SK-N-SH treated with all-trans-retinoic acid at 6 μM for 48 hours (cell line): ENCODE measurements around the gene MAP7D2.

Source experiments
- ATAC-seq: fragments of 200-7000 bp; cut with Tn5 transposase; 3 replicates; pipeline ENCODE4 v1.9.1; 2020; ENCODE audit warnings: mild to moderate bottlenecking, moderate library complexity
- ARNTL ChIP-seq: fragments of 450-650 bp; formaldehyde crosslinking; IDR thresholded peaks from 2 replicates; pipeline ENCODE4 v1.5.0; 2020; ENCODE audit warnings: low read depth, mild to moderate bottlenecking, moderate library complexity, borderline replicate concordance
- BACH2 ChIP-seq: fragments of 250-450 bp; sonication (Bioruptor Pico); IDR thresholded peaks from 2 replicates; pipeline ENCODE4 v1.9.0; 2021; ENCODE audit warnings: mild to moderate bottlenecking, borderline replicate concordance
- CSDC2 ChIP-seq: fragments of 250-450 bp; sonication (Bioruptor Pico); IDR thresholded peaks from 2 replicates; pipeline ENCODE4 v1.5.0; 2020; ENCODE audit warnings: mild to moderate bottlenecking, moderate library complexity
- ESRRG ChIP-seq: fragments of 250-450 bp; sonication (Bioruptor Pico); IDR thresholded peaks from 2 replicates; pipeline ENCODE4 v1.6.1; 2021; ENCODE audit warnings: mild to moderate bottlenecking
- GLIS3 ChIP-seq: fragments of 250-450 bp; sonication (Bioruptor Pico); IDR thresholded peaks from 2 replicates; pipeline ENCODE4 v1.5.0; 2020; ENCODE audit warnings: mild to moderate bottlenecking, moderate library complexity
- ISL1 ChIP-seq: fragments of 250-450 bp; sonication (Bioruptor Pico); IDR thresholded peaks from 2 replicates; pipeline ENCODE4 v2.1.2; 2022; ENCODE audit warnings: mild to moderate bottlenecking, moderate library complexity
- OSR1 ChIP-seq: fragments of 250-450 bp; sonication (Bioruptor Pico); IDR thresholded peaks from 2 replicates; pipeline ENCODE4 v1.8.0; 2022; ENCODE audit warnings: moderate library complexity, mild to moderate bottlenecking, inconsistent platforms
- PPARA ChIP-seq: fragments of 250-450 bp; sonication (Bioruptor Pico); IDR thresholded peaks from 2 replicates; pipeline ENCODE4 v1.5.0; 2020; ENCODE audit warnings: mild to moderate bottlenecking, borderline replicate concordance
- RARB ChIP-seq: fragments of 250-450 bp; sonication (Bioruptor Pico); IDR thresholded peaks from 2 replicates; pipeline ENCODE4 v1.8.0; 2021; ENCODE audit warnings: mild to moderate bottlenecking, moderate library complexity
- SNAI2 ChIP-seq: fragments of 250-450 bp; sonication (Bioruptor Pico); IDR thresholded peaks from 2 replicates; pipeline ENCODE4 v1.5.0; 2020; ENCODE audit warnings: mild to moderate bottlenecking, moderate library complexity
- TCF4 ChIP-seq: fragments of 250-450 bp; sonication (Bioruptor Pico); IDR thresholded peaks from 2 replicates; pipeline ENCODE4 v1.8.0; 2021; ENCODE audit warnings: mild to moderate bottlenecking, moderate library complexity, borderline replicate concordance
- TOX ChIP-seq: fragments of 250-450 bp; sonication (Bioruptor Pico); IDR thresholded peaks from 2 replicates; pipeline ENCODE4 v1.8.0; 2021; ENCODE audit warnings: mild to moderate bottlenecking, moderate library complexity, borderline replicate concordance
- ZC3H10 ChIP-seq: fragments of 250-450 bp; sonication (Bioruptor Pico); IDR thresholded peaks from 2 replicates; pipeline ENCODE4 v1.5.1; 2021; ENCODE audit warnings: mild to moderate bottlenecking, moderate library complexity
- ZFP3 ChIP-seq: fragments of 250-450 bp; sonication (Bioruptor Pico); IDR thresholded peaks from 2 replicates; pipeline ENCODE4 v1.5.0; 2020; ENCODE audit warnings: mild to moderate bottlenecking, moderate library complexity
- ZFP30 ChIP-seq: fragments of 450-650 bp; formaldehyde crosslinking; IDR thresholded peaks from 2 replicates; pipeline ENCODE4 v1.5.0; 2022; ENCODE audit warnings: mild to moderate bottlenecking, moderate library complexity
- ZNF70 ChIP-seq: fragments of 450-650 bp; formaldehyde crosslinking; IDR thresholded peaks from 2 replicates; pipeline ENCODE4 v1.5.0; 2020; ENCODE audit warnings: mild to moderate bottlenecking, moderate library complexity
- ZNF8 ChIP-seq: fragments of 450-650 bp; formaldehyde crosslinking; IDR thresholded peaks from 2 replicates; pipeline ENCODE4 v1.5.0; 2020; ENCODE audit warnings: mild to moderate bottlenecking, moderate library complexity
- TF ChIP-seq, protein P1 (sequence below): fragments of 250-450 bp; sonication (Bioruptor Pico); IDR thresholded peaks from 2 replicates; pipeline ENCODE4 v1.5.0; 2020; ENCODE audit warnings: mild to moderate bottlenecking, moderate library complexity
- TF ChIP-seq, protein P2 (sequence below): fragments of 250-450 bp; sonication (Bioruptor Pico); IDR thresholded peaks from 2 replicates; pipeline ENCODE4 v1.8.0; 2020; ENCODE audit warnings: mild to moderate bottlenecking, moderate library complexity, borderline replicate concordance
- TF ChIP-seq, protein P3 (sequence below): fragments of 250-450 bp; sonication (Bioruptor Pico); IDR thresholded peaks from 2 replicates; pipeline ENCODE4 v1.5.1; 2020; ENCODE audit warnings: low read depth, mild to moderate bottlenecking, moderate library complexity
- TF ChIP-seq, protein P4 (sequence below): fragments of 250-450 bp; sonication (Bioruptor Pico); IDR thresholded peaks from 2 replicates; pipeline ENCODE4 v1.8.0; 2021; ENCODE audit warnings: low read depth, mild to moderate bottlenecking, moderate library complexity, borderline replicate concordance

The MAP7D2 gene

DNA sequence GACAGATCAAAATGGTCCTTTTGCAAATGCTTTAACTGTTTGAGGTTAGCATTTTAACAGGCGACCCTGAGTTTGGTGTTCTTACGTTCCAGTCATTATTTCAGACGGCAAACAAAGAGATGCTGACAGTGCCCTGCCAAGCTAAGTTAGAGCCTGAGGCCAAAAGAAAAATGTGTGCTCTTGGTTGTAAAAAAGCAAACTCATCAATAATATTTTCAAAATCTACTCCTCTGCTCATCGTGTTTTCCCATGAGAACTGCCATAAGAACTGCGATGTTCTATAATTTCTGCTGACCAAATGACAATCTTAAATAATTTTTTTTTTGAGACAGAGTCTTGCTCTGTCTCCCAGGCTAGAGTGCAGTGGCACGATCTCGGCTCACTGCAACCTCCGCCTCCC, 63.2 kb downstream of the MAP7D2 start (continued):
- TF ChIP-seq, protein P1, sequence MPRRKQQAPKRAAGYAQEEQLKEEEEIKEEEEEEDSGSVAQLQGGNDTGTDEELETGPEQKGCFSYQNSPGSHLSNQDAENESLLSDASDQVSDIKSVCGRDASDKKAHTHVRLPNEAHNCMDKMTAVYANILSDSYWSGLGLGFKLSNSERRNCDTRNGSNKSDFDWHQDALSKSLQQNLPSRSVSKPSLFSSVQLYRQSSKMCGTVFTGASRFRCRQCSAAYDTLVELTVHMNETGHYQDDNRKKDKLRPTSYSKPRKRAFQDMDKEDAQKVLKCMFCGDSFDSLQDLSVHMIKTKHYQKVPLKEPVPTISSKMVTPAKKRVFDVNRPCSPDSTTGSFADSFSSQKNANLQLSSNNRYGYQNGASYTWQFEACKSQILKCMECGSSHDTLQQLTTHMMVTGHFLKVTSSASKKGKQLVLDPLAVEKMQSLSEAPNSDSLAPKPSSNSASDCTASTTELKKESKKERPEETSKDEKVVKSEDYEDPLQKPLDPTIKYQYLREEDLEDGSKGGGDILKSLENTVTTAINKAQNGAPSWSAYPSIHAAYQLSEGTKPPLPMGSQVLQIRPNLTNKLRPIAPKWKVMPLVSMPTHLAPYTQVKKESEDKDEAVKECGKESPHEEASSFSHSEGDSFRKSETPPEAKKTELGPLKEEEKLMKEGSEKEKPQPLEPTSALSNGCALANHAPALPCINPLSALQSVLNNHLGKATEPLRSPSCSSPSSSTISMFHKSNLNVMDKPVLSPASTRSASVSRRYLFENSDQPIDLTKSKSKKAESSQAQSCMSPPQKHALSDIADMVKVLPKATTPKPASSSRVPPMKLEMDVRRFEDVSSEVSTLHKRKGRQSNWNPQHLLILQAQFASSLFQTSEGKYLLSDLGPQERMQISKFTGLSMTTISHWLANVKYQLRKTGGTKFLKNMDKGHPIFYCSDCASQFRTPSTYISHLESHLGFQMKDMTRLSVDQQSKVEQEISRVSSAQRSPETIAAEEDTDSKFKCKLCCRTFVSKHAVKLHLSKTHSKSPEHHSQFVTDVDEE (CRISPR knock-in tag), result no peak
- no peak for TF ChIP-seq TCF4 (CRISPR knock-in tag)
- no peak for TF ChIP-seq ESRRG (CRISPR knock-in tag)
- TF ChIP-seq ZNF70 (CRISPR knock-in tag), result no peak

DNA sequence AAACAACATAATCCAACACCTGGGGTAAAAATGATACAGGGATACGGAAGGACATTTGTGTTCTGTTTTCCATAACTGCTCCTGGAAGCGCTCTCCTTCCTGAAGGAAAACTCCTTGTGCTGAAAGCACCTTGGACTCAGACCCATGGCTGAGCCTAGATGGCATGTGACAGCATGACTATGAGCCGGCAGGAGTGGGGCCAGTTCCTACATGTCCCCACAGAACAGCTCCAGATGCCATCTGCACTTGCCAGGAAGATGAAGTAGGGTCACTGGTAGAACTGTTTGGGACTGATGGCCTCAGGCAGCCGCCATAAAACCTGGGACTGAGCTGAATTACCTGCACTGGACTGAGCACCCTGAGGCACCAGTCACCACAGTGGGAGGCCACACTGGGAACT, 69.8 kb downstream of the MAP7D2 start:
- ATAC-seq, result no peak
- no peak for TF ChIP-seq BACH2 (CRISPR knock-in tag)
- TF ChIP-seq ARNTL (CRISPR knock-in tag), result no peak
- TF ChIP-seq SNAI2, result no peak
- no peak for TF ChIP-seq TCF4 (CRISPR knock-in tag)
- TF ChIP-seq, protein P2, sequence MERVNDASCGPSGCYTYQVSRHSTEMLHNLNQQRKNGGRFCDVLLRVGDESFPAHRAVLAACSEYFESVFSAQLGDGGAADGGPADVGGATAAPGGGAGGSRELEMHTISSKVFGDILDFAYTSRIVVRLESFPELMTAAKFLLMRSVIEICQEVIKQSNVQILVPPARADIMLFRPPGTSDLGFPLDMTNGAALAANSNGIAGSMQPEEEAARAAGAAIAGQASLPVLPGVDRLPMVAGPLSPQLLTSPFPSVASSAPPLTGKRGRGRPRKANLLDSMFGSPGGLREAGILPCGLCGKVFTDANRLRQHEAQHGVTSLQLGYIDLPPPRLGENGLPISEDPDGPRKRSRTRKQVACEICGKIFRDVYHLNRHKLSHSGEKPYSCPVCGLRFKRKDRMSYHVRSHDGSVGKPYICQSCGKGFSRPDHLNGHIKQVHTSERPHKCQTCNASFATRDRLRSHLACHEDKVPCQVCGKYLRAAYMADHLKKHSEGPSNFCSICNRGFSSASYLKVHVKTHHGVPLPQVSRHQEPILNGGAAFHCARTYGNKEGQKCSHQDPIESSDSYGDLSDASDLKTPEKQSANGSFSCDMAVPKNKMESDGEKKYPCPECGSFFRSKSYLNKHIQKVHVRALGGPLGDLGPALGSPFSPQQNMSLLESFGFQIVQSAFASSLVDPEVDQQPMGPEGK (CRISPR knock-in tag), result no peak
- TF ChIP-seq ZFP30, result no peak
- no peak for TF ChIP-seq TOX
- no peak for TF ChIP-seq ZNF8 (CRISPR knock-in tag)

DNA sequence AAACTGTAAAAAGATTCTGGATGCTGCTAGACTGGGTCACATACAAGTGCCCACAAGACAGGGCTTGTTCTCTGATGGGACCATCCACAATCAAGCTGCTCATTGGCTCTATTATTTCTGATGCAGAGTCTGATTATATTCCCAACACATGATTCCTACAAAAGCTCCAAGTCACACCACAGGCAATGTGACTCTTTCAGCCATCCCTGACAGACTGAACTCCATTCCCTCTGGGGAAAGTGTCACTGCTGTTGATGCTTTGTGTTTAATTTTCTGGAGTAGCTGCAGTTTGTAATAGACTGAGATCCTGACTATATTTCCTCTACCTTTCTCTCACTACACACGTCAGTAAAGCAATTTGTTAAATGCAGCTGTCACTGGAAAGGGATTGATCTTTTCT, 70.5 kb downstream of the MAP7D2 start:
- ATAC-seq, result no peak
- TF ChIP-seq ZNF70 (CRISPR knock-in tag) (no peak), CSDC2 (CRISPR knock-in tag) (no peak), SNAI2 (no peak)
- TF ChIP-seq, all 23 proteins: peak for 0

DNA sequence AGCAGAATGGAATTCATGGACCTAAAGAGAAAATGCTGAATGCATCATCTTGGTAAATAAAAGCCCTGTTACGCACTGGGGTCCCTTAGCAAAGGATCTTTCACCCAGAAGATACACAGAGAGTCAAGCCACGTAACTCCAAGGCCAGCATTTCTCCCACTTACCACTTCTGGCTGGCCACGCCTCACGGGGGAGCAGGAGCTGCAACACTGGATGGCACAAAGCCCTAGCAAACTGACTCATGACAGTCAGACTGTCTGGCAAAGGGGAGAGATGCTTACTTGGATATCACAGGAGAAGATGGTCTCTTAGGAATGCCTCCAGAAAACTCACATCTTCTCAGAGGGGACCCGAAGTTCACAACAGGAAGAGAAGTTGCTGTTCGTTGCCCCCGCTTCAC, 74.5 kb downstream of the MAP7D2 start:
- TF ChIP-seq TCF4 (CRISPR knock-in tag) (no peak), TOX (no peak), ISL1 (CRISPR knock-in tag) (no peak), ESRRG (CRISPR knock-in tag) (no peak), SNAI2 (no peak), PPARA (no peak), CSDC2 (CRISPR knock-in tag) (no peak), RARB (CRISPR knock-in tag) (no peak), ZNF70 (CRISPR knock-in tag) (no peak), ARNTL (CRISPR knock-in tag) (no peak), OSR1 (CRISPR knock-in tag) (no peak), ZC3H10 (CRISPR knock-in tag) (no peak), ZFP30 (no peak), GLIS3 (no peak), ZFP3 (no peak), ZNF8 (CRISPR knock-in tag) (no peak)
- TF ChIP-seq, protein P1 (CRISPR knock-in tag), result no peak
- TF ChIP-seq, protein P2 (CRISPR knock-in tag), result no peak
- TF ChIP-seq, protein P3, sequence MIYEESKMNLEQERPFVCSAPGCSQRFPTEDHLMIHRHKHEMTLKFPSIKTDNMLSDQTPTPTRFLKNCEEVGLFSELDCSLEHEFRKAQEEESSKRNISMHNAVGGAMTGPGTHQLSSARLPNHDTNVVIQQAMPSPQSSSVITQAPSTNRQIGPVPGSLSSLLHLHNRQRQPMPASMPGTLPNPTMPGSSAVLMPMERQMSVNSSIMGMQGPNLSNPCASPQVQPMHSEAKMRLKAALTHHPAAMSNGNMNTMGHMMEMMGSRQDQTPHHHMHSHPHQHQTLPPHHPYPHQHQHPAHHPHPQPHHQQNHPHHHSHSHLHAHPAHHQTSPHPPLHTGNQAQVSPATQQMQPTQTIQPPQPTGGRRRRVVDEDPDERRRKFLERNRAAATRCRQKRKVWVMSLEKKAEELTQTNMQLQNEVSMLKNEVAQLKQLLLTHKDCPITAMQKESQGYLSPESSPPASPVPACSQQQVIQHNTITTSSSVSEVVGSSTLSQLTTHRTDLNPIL (CRISPR knock-in tag), result no peak
- TF ChIP-seq, protein P4, sequence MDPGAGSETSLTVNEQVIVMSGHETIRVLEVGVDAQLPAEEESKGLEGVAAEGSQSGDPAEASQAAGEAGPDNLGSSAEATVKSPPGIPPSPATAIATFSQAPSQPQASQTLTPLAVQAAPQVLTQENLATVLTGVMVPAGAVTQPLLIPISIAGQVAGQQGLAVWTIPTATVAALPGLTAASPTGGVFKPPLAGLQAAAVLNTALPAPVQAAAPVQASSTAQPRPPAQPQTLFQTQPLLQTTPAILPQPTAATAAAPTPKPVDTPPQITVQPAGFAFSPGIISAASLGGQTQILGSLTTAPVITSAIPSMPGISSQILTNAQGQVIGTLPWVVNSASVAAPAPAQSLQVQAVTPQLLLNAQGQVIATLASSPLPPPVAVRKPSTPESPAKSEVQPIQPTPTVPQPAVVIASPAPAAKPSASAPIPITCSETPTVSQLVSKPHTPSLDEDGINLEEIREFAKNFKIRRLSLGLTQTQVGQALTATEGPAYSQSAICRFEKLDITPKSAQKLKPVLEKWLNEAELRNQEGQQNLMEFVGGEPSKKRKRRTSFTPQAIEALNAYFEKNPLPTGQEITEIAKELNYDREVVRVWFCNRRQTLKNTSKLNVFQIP (CRISPR knock-in tag), result no peak
- no peak for ATAC-seq
